NCI-H446 treated with DMSO at 0.1 percent for 48 hours (cell line): ENCODE results near the gene ARID2.

Experiments
- DNase-seq: peaks from one replicate; lab custom pipeline; 2025; lab: John Stamatoyannopoulos, UW

The ARID2 gene

GRCh38 chr12:45853550-45853949 lies 124.0 kb downstream of the ARID2 start:
- no peak for DNase-seq

GRCh38 chr12:45863332-45863731 lies 133.8 kb downstream of the ARID2 start:
- no peak for DNase-seq

- DNase-seq, result no peak
Measured at GRCh38 chr12:45866299-45866698, 136.8 kb downstream of the ARID2 start.

GRCh38 chr12:45872446-45872845 lies 142.9 kb downstream of the ARID2 start:
- no peak for DNase-seq

- no peak for DNase-seq
Measured at GRCh38 chr12:45877069-45877468, 147.6 kb downstream of the ARID2 start.

GRCh38 chr12:45878630-45879255 lies 149.2 kb downstream of the ARID2 start:
- DNase-seq, result no peak

- no peak for DNase-seq
Measured at GRCh38 chr12:45879363-45879895, 149.9 kb downstream of the ARID2 start.

GRCh38 chr12:45880533-45880932 lies 151.0 kb downstream of the ARID2 start:
- no peak for DNase-seq

GRCh38 chr12:45883187-45883586 lies 153.7 kb downstream of the ARID2 start:
- DNase-seq, result no peak

GRCh38 chr12:45886685-45887084 lies 157.2 kb downstream of the ARID2 start:
- no peak for DNase-seq

GRCh38 chr12:45887544-45887943 lies 158.0 kb downstream of the ARID2 start:
- no peak for DNase-seq

- no peak for DNase-seq
Measured at GRCh38 chr12:45890276-45890675, 160.8 kb downstream of the ARID2 start.

GRCh38 chr12:45893240-45893639 lies 163.7 kb downstream of the ARID2 start:
- DNase-seq, result no peak

- no peak for DNase-seq
Measured at GRCh38 chr12:45895961-45896360, 166.5 kb downstream of the ARID2 start.

GRCh38 chr12:45898094-45898493 lies 168.6 kb downstream of the ARID2 start:
- no peak for DNase-seq

GRCh38 chr12:45907955-45908354 lies 178.4 kb downstream of the ARID2 start:
- no peak for DNase-seq

- no peak for DNase-seq
Measured at GRCh38 chr12:45909041-45909713, 179.7 kb downstream of the ARID2 start.

- no peak for DNase-seq
Measured at GRCh38 chr12:45912774-45913173, 183.3 kb downstream of the ARID2 start.

- no peak for DNase-seq
Measured at GRCh38 chr12:45913631-45914030, 184.1 kb downstream of the ARID2 start.

- no peak for DNase-seq
Measured at GRCh38 chr12:45914090-45914489, 184.6 kb downstream of the ARID2 start.

- no peak for DNase-seq
Measured at GRCh38 chr12:45915405-45915804, 185.9 kb downstream of the ARID2 start.

- DNase-seq, result no peak
Measured at GRCh38 chr12:45918818-45919217, 189.3 kb downstream of the ARID2 start.

- DNase-seq, result no peak
Measured at GRCh38 chr12:45928309-45928708, 198.8 kb downstream of the ARID2 start.

GRCh38 chr12:45930369-45930768 lies 200.9 kb downstream of the ARID2 start:
- DNase-seq, result no peak
